Activated CD8-positive, alpha-beta memory T cell treated with anti-CD3 and anti-CD28 coated beads, Interleukin-2, amount 10 ng/mL, durations not matched to agents 7 days and 5 days (primary cell): ENCODE data around the gene ZFAND3. TPM values are rescaled to one million over a fixed set of nuclear protein-coding genes. Genes with fewer than 3 reads are reported as not detected.
A peak's percentile ranks its signal among the peaks of the same experiment; 100 is the strongest.
"Not testable (repeated sequence)": the region's sequence is repeated elsewhere in the genome, so short reads cannot be mapped to it uniquely, and the experiment has no call there.

Source experiments
- ATAC-seq: fragments of 150-1000 bp; cut with Tn5 transposase; one replicate; pipeline ENCODE4 v1.10.0; 2021; ENCODE audit warnings: moderate library complexity
- CTCF ChIA-PET: fragments of 350-600 bp; sonication (Branson Sonifier 250); formaldehyde crosslinking; loops from one replicate; lab custom pipeline; 2021; ENCODE audit warnings: antibody characterized with exemption; lab: Charles Lee
- DNase-seq: peaks from one replicate; pipeline ENCODE4 v3.0.0-alpha.2; 2020
- H3K27ac Mint-ChIP-seq: one replicate; pipeline ENCODE4 v1.8.0; 2021; ENCODE audit warnings: mild to moderate bottlenecking, mixed read lengths
- H3K27me3 Mint-ChIP-seq: one replicate; pipeline ENCODE4 v1.8.0; 2021; ENCODE audit warnings: mixed read lengths
- H3K36me3 Mint-ChIP-seq: one replicate; pipeline ENCODE4 v1.8.0; 2021; ENCODE audit warnings: mild to moderate bottlenecking, mixed read lengths
- H3K4me1 Mint-ChIP-seq: one replicate; pipeline ENCODE4 v1.8.0; 2021; ENCODE audit warnings: mixed read lengths
- H3K4me3 Mint-ChIP-seq: one replicate; pipeline ENCODE4 v1.8.0; 2021; ENCODE audit warnings: mild to moderate bottlenecking, moderate library complexity, mixed read lengths
- H3K9me3 Mint-ChIP-seq: one replicate; pipeline ENCODE4 v1.8.0; 2022; ENCODE audit warnings: low read depth, mixed read lengths
- total RNA-seq, 2 experiments: library from RNA; stranded (reverse); gene quantifications; one replicate each; pipeline ENCODE4 v1.2.3, GENCODE V29; 2021

ZFAND3 gene
- total RNA-seq, 2 experiments from 2014 or later, result 30.9 to 34.4 TPM

DNA sequence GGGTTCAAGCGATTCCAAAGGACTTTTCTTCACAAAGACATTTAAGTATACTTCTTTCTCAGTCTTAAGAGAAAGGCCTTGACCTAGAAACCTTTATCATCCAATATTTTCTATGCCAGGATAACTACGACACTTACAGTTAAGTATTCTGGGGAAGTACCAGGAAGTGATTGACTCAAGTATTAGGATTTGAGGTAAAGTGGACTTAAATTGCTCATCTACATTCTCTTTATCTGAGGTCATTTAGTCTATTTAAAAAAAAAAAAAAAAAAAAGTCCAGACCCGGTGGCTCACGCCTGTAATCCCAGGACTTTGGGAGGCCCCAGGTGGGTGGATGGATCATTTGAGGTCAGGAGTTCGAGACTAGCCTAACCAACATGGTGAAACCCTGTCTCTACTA, 114.7 kb downstream of the ZFAND3 start:
- CTCF ChIA-PET, result no interaction called here
- peaks cover 6% of the 10 kb centered on the region for H3K36me3 Mint-ChIP-seq
- no peak overlapping the region for H3K4me3 Mint-ChIP-seq
- H3K27me3 Mint-ChIP-seq, result no peaks in the 10 kb centered on the region
- no peak overlapping the region for H3K27ac Mint-ChIP-seq
- no peak for ATAC-seq
- no peak for DNase-seq
- H3K9me3 Mint-ChIP-seq, result no peaks in the 10 kb centered on the region
- H3K4me1 Mint-ChIP-seq, result peaks cover 23% of the 10 kb centered on the region

GRCh38 chr6:37936150-37936549, 116.6 kb downstream of the ZFAND3 start:
- CTCF ChIA-PET, result no interaction called here
- DNase-seq, result no peak
- Mint-ChIP-seq H3K4me1 (peaks cover 23% of the 10 kb centered on the region), H3K9me3 (no peaks in the 10 kb centered on the region), H3K4me3 (no peak overlapping the region), H3K36me3 (peaks cover 3% of the 10 kb centered on the region), H3K27me3 (no peaks in the 10 kb centered on the region), H3K27ac (no peak overlapping the region)
- ATAC-seq, result no peak

GRCh38 chr6:37936906-37937305, 117.4 kb downstream of the ZFAND3 start:
- DNase-seq, result no peak
- H3K4me1 Mint-ChIP-seq, result peaks cover 23% of the 10 kb centered on the region
- H3K27ac Mint-ChIP-seq, result peak overlapping the region; percentile 16
- H3K9me3 Mint-ChIP-seq, result no peaks in the 10 kb centered on the region
- no peak for ATAC-seq
- H3K36me3 Mint-ChIP-seq, result peaks cover 3% of the 10 kb centered on the region
- CTCF ChIA-PET, result interaction anchor here (0.6 kb wide), 1 partner anchor 624 kb away, joined by 3 read pairs; no protein-coding TSS in a partner anchor
- H3K27me3 Mint-ChIP-seq, result no peaks in the 10 kb centered on the region
- H3K4me3 Mint-ChIP-seq, result no peak overlapping the region

DNA sequence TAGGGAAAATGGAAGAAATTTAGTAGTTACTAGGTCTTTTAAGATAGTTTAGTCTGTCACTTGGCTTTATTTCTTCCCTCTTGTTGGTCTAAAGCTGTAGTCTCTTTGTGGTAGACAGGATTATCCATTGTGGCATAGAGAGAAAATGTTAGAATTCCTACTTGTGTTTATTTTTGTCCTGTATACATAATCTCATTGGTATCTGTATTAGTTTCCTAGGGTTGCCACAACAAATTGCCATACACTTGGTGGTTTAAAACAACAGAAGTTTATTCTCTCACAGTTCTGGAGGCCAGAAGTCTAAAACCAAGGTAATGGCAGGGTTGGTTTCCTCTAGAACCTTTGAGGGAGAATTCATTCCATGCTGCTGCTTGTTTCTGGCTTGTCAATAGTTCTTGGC, 119.4 kb downstream of the ZFAND3 start:
- ATAC-seq (no peak), DNase-seq (no peak)
- CTCF ChIA-PET, result interaction anchor here (0.5 kb wide), 1 partner anchor 83 kb away, joined by 3 read pairs; no protein-coding TSS in a partner anchor
- Mint-ChIP-seq H3K4me1 (peaks cover 30% of the 10 kb centered on the region), H3K27me3 (no peaks in the 10 kb centered on the region), H3K9me3 (no peaks in the 10 kb centered on the region), H3K4me3 (no peak overlapping the region), H3K36me3 (peaks cover 1% of the 10 kb centered on the region), H3K27ac (no peak overlapping the region)

DNA sequence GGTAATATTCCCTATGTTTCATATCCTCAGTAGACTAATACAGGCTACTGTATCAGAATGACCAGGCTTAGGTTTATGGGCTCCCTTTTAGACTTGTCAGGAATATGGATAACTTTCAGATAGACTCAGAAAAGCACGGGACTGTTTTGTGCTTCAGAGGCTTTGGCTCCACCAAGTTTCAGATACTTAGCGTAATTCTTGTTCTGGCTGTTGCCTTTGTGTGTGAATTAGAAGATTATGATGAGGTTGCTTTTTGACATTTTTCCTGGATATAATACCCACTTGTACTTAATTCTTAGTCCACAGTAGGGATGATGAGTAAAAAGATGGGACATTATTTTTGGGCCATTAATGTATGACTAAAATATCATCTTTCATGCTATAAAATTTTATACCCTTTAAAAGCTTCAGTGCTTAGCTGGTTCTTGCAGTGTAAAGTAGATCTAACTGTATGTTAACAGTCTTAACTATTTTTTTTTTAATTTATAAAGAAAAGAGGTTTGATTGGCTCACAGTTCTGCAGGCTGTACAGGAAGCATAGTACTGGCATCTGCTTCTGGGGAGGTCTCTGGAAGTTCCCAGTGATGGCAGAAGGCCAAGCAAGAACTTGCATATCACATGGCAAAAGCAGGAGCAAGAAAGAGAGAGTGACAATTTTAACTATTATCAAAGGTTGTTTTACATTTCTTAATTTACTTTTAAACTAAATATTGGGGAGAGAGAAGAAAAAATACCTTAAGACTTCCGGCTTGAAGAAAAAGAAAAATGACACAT, 120.7 kb downstream of the ZFAND3 start:
- no peaks in the 10 kb centered on the region for H3K9me3 Mint-ChIP-seq
- DNase-seq (no peak), ATAC-seq (no peak)
- no peaks in the 10 kb centered on the region for H3K27me3 Mint-ChIP-seq
- H3K4me3 Mint-ChIP-seq, result no peak overlapping the region
- CTCF ChIA-PET, result no interaction called here
- H3K27ac Mint-ChIP-seq, result no peak overlapping the region
- H3K4me1 Mint-ChIP-seq, result peaks cover 30% of the 10 kb centered on the region
- H3K36me3 Mint-ChIP-seq, result no peaks in the 10 kb centered on the region

DNA sequence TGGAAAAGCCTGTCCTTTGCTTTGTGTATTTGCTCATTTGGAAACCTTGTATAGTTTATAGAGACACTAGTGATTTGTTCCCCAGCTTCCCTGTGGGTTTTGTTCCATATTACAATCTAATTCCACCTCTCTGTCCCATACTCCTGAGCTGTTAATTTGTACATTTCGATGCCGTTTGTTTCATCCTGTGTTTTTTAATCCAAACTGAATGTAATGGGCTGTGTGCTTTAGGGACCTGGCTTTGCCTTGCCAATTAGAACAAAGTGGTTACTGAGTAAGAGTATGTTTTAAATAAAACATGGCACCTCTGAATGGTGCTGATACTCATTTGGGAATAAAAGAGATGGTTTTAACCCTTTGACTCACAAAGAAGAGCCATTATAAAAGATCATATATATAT, 122.3 kb downstream of the ZFAND3 start:
- H3K27me3 Mint-ChIP-seq, result no peaks in the 10 kb centered on the region
- DNase-seq, result no peak
- CTCF ChIA-PET, result no interaction called here
- H3K9me3 Mint-ChIP-seq, result no peaks in the 10 kb centered on the region
- peaks cover 22% of the 10 kb centered on the region for H3K4me1 Mint-ChIP-seq
- H3K36me3 Mint-ChIP-seq, result no peaks in the 10 kb centered on the region
- no peak overlapping the region for H3K27ac Mint-ChIP-seq
- H3K4me3 Mint-ChIP-seq, result no peak overlapping the region
- no peak for ATAC-seq

- no peaks in the 10 kb centered on the region for H3K9me3 Mint-ChIP-seq
- DNase-seq, result no peak
- ATAC-seq, result no peak
- peaks cover 15% of the 10 kb centered on the region for H3K4me1 Mint-ChIP-seq
- no peak overlapping the region for H3K27ac Mint-ChIP-seq
- no peaks in the 10 kb centered on the region for H3K27me3 Mint-ChIP-seq
- H3K36me3 Mint-ChIP-seq, result peaks cover under 1% of the 10 kb centered on the region
- H3K4me3 Mint-ChIP-seq, result no peak overlapping the region
- CTCF ChIA-PET, result no interaction called here
These were observed 123.3 kb downstream of the ZFAND3 start for GRCh38 chr6:37942606-37943376.

- ATAC-seq (no peak), DNase-seq (no peak)
- no peak overlapping the region for H3K27ac Mint-ChIP-seq
- H3K4me3 Mint-ChIP-seq, result no peak overlapping the region
- CTCF ChIA-PET, result no interaction called here
- peaks cover 3% of the 10 kb centered on the region for H3K36me3 Mint-ChIP-seq
- no peaks in the 10 kb centered on the region for H3K27me3 Mint-ChIP-seq
- H3K9me3 Mint-ChIP-seq, result peaks cover 2% of the 10 kb centered on the region
- H3K4me1 Mint-ChIP-seq, result peaks cover 10% of the 10 kb centered on the region
These were observed 124.0 kb downstream of the ZFAND3 start for GRCh38 chr6:37943436-37944058.

GRCh38 chr6:37946057-37946456, 126.5 kb downstream of the ZFAND3 start:
- H3K4me3 Mint-ChIP-seq, result no peak overlapping the region
- ATAC-seq, result no peak
- H3K4me1 Mint-ChIP-seq, result peaks cover 12% of the 10 kb centered on the region
- H3K27me3 Mint-ChIP-seq, result no peaks in the 10 kb centered on the region
- H3K36me3 Mint-ChIP-seq, result peaks cover 6% of the 10 kb centered on the region
- peaks cover 3% of the 10 kb centered on the region for H3K9me3 Mint-ChIP-seq
- no peak overlapping the region for H3K27ac Mint-ChIP-seq
- DNase-seq, result no peak
- CTCF ChIA-PET, result no interaction called here

DNA sequence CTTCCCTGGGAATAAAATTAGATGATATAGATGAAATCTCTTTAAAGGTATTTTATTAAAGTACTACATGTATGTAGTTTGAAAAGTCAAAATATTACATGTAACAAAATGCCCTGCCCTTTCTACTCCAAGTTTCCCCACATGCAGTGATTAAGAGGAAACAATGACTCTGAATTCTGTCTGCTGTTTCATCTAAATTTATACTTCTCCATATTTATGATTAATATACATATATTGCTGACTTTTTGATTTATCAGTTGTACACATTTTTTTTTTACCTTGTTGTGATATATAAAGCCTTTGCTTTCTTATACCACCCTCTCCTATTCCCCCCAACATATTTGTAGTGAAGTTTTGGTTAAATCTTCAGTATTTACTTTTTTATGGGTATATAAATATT, 127.9 kb downstream of the ZFAND3 start:
- Mint-ChIP-seq H3K4me1 (peaks cover 22% of the 10 kb centered on the region), H3K27ac (no peak overlapping the region), H3K27me3 (no peaks in the 10 kb centered on the region), H3K9me3 (peaks cover 3% of the 10 kb centered on the region), H3K36me3 (peaks cover 6% of the 10 kb centered on the region), H3K4me3 (no peak overlapping the region)
- no peak for ATAC-seq
- CTCF ChIA-PET, result no interaction called here
- no peak for DNase-seq

DNA sequence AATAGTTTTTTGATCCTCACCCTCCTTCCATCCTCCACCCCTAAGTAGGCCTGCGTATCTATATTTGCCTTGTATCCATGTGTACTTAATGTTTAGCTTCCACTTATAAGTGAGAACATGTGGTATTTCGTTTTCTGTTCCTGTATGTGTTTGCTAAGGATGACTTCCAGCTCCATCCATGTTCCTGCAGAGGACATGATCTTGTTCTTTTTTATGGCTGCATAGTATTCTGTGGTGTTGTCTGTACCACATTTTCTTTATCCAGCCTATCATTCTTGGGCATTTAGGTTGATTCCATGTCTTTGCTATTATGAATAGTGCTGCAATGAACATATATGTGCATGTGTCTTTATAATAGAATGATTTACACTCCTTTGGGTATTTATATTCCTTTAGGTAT, 129.1 kb downstream of the ZFAND3 start:
- H3K4me1 Mint-ChIP-seq, result peaks cover 18% of the 10 kb centered on the region
- ATAC-seq, H3K27ac Mint-ChIP-seq, H3K4me3 Mint-ChIP-seq, CTCF ChIA-PET, H3K9me3 Mint-ChIP-seq, DNase-seq, H3K27me3 Mint-ChIP-seq, H3K36me3 Mint-ChIP-seq: not testable (repeated sequence)

- ATAC-seq (no peak), DNase-seq (no peak)
- peak overlapping the region; percentile 3 for H3K4me3 Mint-ChIP-seq
- peaks cover 6% of the 10 kb centered on the region for H3K36me3 Mint-ChIP-seq
- no peak overlapping the region for H3K27ac Mint-ChIP-seq
- CTCF ChIA-PET, result no interaction called here
- H3K27me3 Mint-ChIP-seq, result no peaks in the 10 kb centered on the region
- peaks cover 13% of the 10 kb centered on the region for H3K4me1 Mint-ChIP-seq
- H3K9me3 Mint-ChIP-seq, result peaks cover 3% of the 10 kb centered on the region
These were observed 132.5 kb downstream of the ZFAND3 start for GRCh38 chr6:37952027-37952426.

DNA sequence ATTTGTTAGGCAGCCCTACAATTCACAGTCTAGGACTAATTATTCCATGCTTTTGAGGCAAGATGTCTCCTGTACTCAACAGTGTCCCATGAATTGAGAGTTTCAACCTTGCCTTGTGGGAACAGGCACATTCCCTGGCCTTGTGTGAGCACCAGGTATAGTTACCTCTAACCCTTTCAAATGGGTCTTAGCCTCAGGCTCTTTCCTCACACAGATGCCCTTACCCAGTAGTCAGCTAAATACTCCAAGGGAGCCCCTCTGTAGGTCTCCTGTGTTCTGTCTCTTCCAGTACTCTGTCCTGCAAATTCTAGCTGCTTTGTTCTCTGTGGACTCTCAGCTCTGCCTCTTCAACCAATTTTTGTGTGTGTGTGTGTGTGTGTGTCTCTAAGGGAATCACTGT, 135.3 kb downstream of the ZFAND3 start:
- ATAC-seq (no peak), DNase-seq (no peak)
- H3K27ac Mint-ChIP-seq, result no peak overlapping the region
- H3K4me1 Mint-ChIP-seq, result peaks cover 13% of the 10 kb centered on the region
- no peaks in the 10 kb centered on the region for H3K9me3 Mint-ChIP-seq
- no peak overlapping the region for H3K4me3 Mint-ChIP-seq
- CTCF ChIA-PET, result no interaction called here
- peaks cover 3% of the 10 kb centered on the region for H3K36me3 Mint-ChIP-seq
- H3K27me3 Mint-ChIP-seq, result no peaks in the 10 kb centered on the region
